ENCODE measurements around the gene MYOT.
A peak's percentile ranks its signal among the peaks of the same experiment; 100 is the strongest.

The MYOT gene

GRCh38 chr5:137901011-137901817, 33.6 kb downstream of the MYOT start:
- DNase-seq (ENCODE audit: low spot score), result peak; percentile 88

- DNase-seq (ENCODE audit: low spot score), result no peak
Measured at GRCh38 chr5:137902408-137903133, 34.9 kb downstream of the MYOT start.

GRCh38 chr5:137914758-137915157, 47.1 kb downstream of the MYOT start:
- no peak for DNase-seq (ENCODE audit: low spot score)

- no peak for DNase-seq (ENCODE audit: low spot score)
Measured at GRCh38 chr5:137916923-137917322, 49.3 kb downstream of the MYOT start.

GRCh38 chr5:137921931-137922330, 54.3 kb downstream of the MYOT start:
- DNase-seq (ENCODE audit: low spot score), result no peak

- peak; percentile 58 for DNase-seq (ENCODE audit: low spot score)
Measured at GRCh38 chr5:137923856-137924255, 56.2 kb downstream of the MYOT start.

- DNase-seq (ENCODE audit: low spot score), result no peak
Measured at GRCh38 chr5:137932800-137933199, 65.1 kb downstream of the MYOT start.

GRCh38 chr5:137933491-137933911, 65.8 kb downstream of the MYOT start:
- no peak for DNase-seq (ENCODE audit: low spot score)

GRCh38 chr5:137935190-137935589, 67.5 kb downstream of the MYOT start:
- peak; percentile 20 for DNase-seq (ENCODE audit: low spot score)

GRCh38 chr5:137935694-137936093, 68.0 kb downstream of the MYOT start:
- DNase-seq (ENCODE audit: low spot score), result no peak
